Keratinocyte (primary cell): ENCODE results near the gene ARFGEF3. TPM values are rescaled to one million over a fixed set of nuclear protein-coding genes. Genes with fewer than 3 reads are reported as not detected.

Experiments used
- DNase-seq: peaks from one replicate; pipeline ENCODE4 v3.0.0-alpha.2; 2011; ENCODE audit warnings: low read depth, missing footprints, low spot score
- FAIRE-seq: peaks from 2 replicates; lab custom pipeline; 2011; peaks lifted over from hg19 to GRCh38; lab: Jason Lieb, UNC
- H2AFZ ChIP-seq: 2 replicates; pipeline ENCODE4 v1.6.0; 2012; ENCODE audit warnings: low read length, control low read depth, inconsistent platforms; ENCODE audit not compliant: control insufficient read depth
- H3K27ac ChIP-seq: 2 replicates; pipeline ENCODE4 v1.5.1; 2011; ENCODE audit warnings: low read length; ENCODE audit not compliant: control insufficient read depth, insufficient read depth
- H3K27me3 ChIP-seq: 3 replicates; pipeline ENCODE4 v1.6.0; 2011; ENCODE audit warnings: low read length; ENCODE audit not compliant: control insufficient read depth, insufficient read depth; ENCODE audit errors: extremely low read depth
- H3K36me3 ChIP-seq, 2 experiments: 2 replicates in 1 of 2; 3 replicates in 1 of 2; pipeline ENCODE4 v1.5.1; 2011; ENCODE audit warnings: low read length in 2 of 2, mild to moderate bottlenecking in 1 of 2; ENCODE audit not compliant: control insufficient read depth in 2 of 2, insufficient read depth in 2 of 2; ENCODE audit errors: extremely low read depth in 1 of 2
- H3K4me1 ChIP-seq: 3 replicates; pipeline ENCODE4 v1.5.1; 2011; ENCODE audit warnings: low read length; ENCODE audit not compliant: control insufficient read depth, insufficient read depth; ENCODE audit errors: extremely low read depth
- H3K4me2 ChIP-seq: 3 replicates; pipeline ENCODE4 v1.6.0; 2011; ENCODE audit warnings: low read depth, low read length; ENCODE audit not compliant: control insufficient read depth, insufficient read depth; ENCODE audit errors: extremely low read depth
- H3K4me3 ChIP-seq, 3 experiments: fragments of 200-600 bp in 1 of 3; sonication (generic) in 1 of 3; 2 replicates in 2 of 3; 3 replicates in 1 of 3; pipeline ENCODE4 v1.5.1; 2011 to 2016; ENCODE audit warnings: low read length in 3 of 3, mild to moderate bottlenecking in 3 of 3, control low read depth in 2 of 3, inconsistent platforms in 1 of 3, low read depth in 1 of 3, mixed read lengths in 1 of 3, mixed run types in 1 of 3, moderate library complexity in 1 of 3; ENCODE audit not compliant: control insufficient read depth in 2 of 3, insufficient read depth in 2 of 3; ENCODE audit errors: extremely low read depth in 1 of 3
- H3K79me2 ChIP-seq: 2 replicates; pipeline ENCODE4 v1.6.0; 2012; ENCODE audit warnings: low read length; ENCODE audit not compliant: control insufficient read depth, insufficient read depth
- H3K9ac ChIP-seq: 3 replicates; pipeline ENCODE4 v1.6.0; 2011; ENCODE audit warnings: low read length; ENCODE audit not compliant: control insufficient read depth, insufficient read depth; ENCODE audit errors: extremely low read depth
- H3K9me1 ChIP-seq: 3 replicates; pipeline ENCODE4 v1.6.0; 2011; ENCODE audit warnings: low read length; ENCODE audit not compliant: control insufficient read depth, insufficient read depth; ENCODE audit errors: extremely low read depth
- H3K9me3 ChIP-seq: 2 replicates; pipeline ENCODE4 v1.5.1; 2012; ENCODE audit warnings: low read depth, low read length; ENCODE audit not compliant: control insufficient read depth
- H4K20me1 ChIP-seq: 3 replicates; pipeline ENCODE4 v1.6.0; 2011; ENCODE audit warnings: low read length; ENCODE audit not compliant: control insufficient read depth, insufficient read depth; ENCODE audit errors: extremely low read depth
- CTCF ChIP-seq, 3 experiments: IDR thresholded peaks in 1 of 3; conservative IDR thresholded peaks in 1 of 3; optimal IDR thresholded peaks in 1 of 3; 2 replicates in 2 of 3; 3 replicates in 1 of 3; pipeline versions ENCODE3 to v1.5.1; 2011; ENCODE audit warnings: low read length in 3 of 3, mild to moderate bottlenecking in 3 of 3, moderate library complexity in 2 of 3, control low read depth in 1 of 3, inconsistent platforms in 1 of 3; ENCODE audit not compliant: insufficient read depth in 2 of 3; ENCODE audit errors: extremely low read depth in 1 of 3
- EZH2 ChIP-seq: IDR thresholded peaks from one replicate; pipeline ENCODE4 v1.6.1; 2012; ENCODE audit warnings: inconsistent platforms, mild to moderate bottlenecking, low read length, moderate library complexity
- dilution Hi-C: fragments of 300-500 bp; cut with MboI; formaldehyde crosslinking; loops from one replicate; pipeline ENCODE4 v1.7.0; 2020; ENCODE audit warnings: low sequenced_read_pairs; ENCODE audit not compliant: extremely low pct_ligation_motif_present
- polyA plus RNA-seq, 5 experiments: library from polyadenylated mRNA; depleted of rRNA in 3 of 5; stranded (reverse) in 3 of 5; stranded (forward) in 1 of 5; unstranded in 1 of 5; fragments of >200 nt; gene quantifications; 1 replicate in 1 of 5; 2 replicates in 3 of 5; 3 replicates in 1 of 5; pipeline versions ENCODE4 v1.2.1 to v1.2.3, GENCODE V29; 2011 to 2012; ENCODE audit warnings: missing spikeins in 2 of 5, low read depth in 1 of 5, low replicate concordance in 1 of 5

The ARFGEF3 gene
- polyA plus RNA-seq, 1 donor (not counting 4 experiments of a cell fraction or from before 2014, with no cell fraction given): 0.09 TPM

DNA sequence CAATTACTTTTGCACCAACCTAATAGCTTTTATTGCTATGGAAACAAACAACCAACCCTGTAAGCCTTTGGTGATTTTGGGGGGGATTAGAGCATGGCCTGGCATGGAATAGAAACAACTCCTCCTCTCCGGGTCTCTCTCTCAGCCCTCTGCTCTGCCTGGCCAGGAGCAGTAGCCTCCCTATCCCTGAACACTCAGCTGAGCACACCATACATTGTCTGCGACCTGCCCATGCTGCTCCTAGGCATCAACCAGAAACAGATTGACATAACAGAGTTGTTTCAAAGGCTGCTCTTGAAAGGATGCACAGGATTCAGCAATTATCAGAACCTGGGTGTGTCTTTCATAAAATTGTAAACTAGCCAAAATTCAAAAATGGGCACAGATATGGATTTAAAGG, 186.1 kb downstream of the ARFGEF3 start:
- Histone ChIP-seq H3K9me3 (no peaks in the 10 kb centered on the region), H3K27me3 (no peaks in the 10 kb centered on the region), H3K4me3 (no peak overlapping the region), H3K27ac (no peak overlapping the region), H3K4me1 (no peaks in the 10 kb centered on the region), H3K79me2 (no peaks in the 10 kb centered on the region), H3K9ac (no peak overlapping the region), H3K4me2 (no peak overlapping the region), H3K36me3 (no peaks in the 10 kb centered on the region), H4K20me1 (no peaks in the 10 kb centered on the region), H2AFZ (no peak overlapping the region), H3K9me1 (no peaks in the 10 kb centered on the region)
- dilution Hi-C loops: no loop called here
- DNase-seq: no peak
- TF ChIP-seq CTCF (optimal IDR thresholded peaks at IDR 0.05 in 1 of 3, IDR thresholded peaks at IDR 0.05 in 1 of 3, conservative IDR thresholded peaks at IDR 0.05 in 1 of 3; ENCODE audit: extremely low read depth in 1 of 3, insufficient read depth in 2 of 3, low read length in 3 of 3): no peak
- no peak for TF ChIP-seq EZH2
- FAIRE-seq: no peak

DNA sequence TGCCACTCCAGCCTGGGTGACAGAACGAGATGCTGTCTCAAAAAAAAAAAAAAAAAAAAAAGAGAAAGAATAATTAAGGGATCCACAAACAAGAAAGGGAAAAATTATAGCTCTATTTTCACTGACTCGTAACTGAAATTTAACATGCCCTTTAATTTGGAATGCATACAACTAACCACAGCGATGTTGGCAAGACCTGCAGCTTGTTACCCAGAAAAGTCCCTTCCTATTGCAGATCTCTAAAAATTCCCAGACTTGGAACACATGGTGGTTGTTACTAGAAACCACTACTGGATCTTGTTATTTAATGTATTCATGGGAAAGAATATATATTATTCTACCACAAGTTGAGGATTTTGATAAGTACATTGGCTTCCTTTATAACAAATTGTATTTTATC, 188.2 kb downstream of the ARFGEF3 start:
- no peak for TF ChIP-seq EZH2
- no peak for TF ChIP-seq CTCF (optimal IDR thresholded peaks at IDR 0.05 in 1 of 3, IDR thresholded peaks at IDR 0.05 in 1 of 3, conservative IDR thresholded peaks at IDR 0.05 in 1 of 3; ENCODE audit: extremely low read depth in 1 of 3, insufficient read depth in 2 of 3, low read length in 3 of 3)
- no peaks in the 10 kb centered on the region for H3K9me1 ChIP-seq
- H2AFZ ChIP-seq: no peak overlapping the region
- no peaks in the 10 kb centered on the region for H3K9me3 ChIP-seq
- H3K4me2 ChIP-seq: no peak overlapping the region
- H3K27me3 ChIP-seq: no peaks in the 10 kb centered on the region
- H3K36me3 ChIP-seq: no peaks in the 10 kb centered on the region
- dilution Hi-C loops: no loop called here
- no peak overlapping the region for H3K27ac ChIP-seq
- H4K20me1 ChIP-seq: no peaks in the 10 kb centered on the region
- H3K4me3 ChIP-seq: no peak overlapping the region
- no peak for FAIRE-seq
- H3K9ac ChIP-seq: no peak overlapping the region
- H3K4me1 ChIP-seq: no peaks in the 10 kb centered on the region
- no peak for DNase-seq
- H3K79me2 ChIP-seq: no peaks in the 10 kb centered on the region
